Activated naive CD4-positive, alpha-beta T cell (primary cell): ENCODE results near the gene PLEKHG3.
A peak's percentile ranks its signal among the peaks of the same experiment; 100 is the strongest.

Source experiments
- DNase-seq, 4 experiments: peaks; one replicate each; lab custom pipeline; 2025; lab: John Stamatoyannopoulos, UW

The PLEKHG3 gene

DNA sequence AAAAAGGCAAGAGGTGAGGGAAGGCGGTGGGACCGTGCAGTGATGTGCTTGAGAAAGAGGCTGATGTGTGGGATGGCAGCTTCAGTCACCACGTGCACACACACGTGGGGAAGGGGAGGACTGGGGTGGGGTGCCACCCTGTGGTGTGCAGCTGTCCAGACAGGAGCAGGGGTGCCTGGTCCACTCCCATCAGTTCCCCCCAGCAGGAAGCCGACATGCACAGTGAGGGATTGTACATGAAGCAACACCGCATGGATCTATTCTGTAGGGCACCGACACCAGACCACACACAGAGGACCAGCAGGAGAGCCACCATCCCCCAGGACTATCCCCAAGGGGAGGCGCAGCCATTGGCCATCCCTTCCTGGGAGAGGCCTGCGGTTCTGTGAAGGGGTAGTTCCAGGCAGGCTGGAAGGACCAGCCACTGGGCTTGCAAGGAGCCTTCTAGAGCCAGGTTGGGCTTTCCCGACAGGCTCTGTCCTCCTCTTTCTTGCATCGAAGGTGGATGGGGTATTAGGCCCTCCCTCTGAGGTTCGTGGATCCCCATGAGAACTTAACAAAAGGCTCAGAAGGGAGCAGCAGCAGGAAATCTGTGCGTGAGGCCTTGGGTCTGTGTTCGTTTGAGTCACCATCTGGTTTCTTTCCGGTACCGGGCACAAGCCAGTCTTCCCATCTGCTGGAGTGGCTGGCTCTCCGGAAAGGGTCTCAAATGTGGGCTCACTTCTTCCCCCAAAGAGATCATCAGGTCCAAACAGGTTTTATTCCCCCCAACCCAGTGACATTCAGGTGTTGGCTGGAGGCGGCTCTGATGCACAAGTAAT is 59.8 kb downstream of the PLEKHG3 start:
- DNase-seq, result no peak

DNA sequence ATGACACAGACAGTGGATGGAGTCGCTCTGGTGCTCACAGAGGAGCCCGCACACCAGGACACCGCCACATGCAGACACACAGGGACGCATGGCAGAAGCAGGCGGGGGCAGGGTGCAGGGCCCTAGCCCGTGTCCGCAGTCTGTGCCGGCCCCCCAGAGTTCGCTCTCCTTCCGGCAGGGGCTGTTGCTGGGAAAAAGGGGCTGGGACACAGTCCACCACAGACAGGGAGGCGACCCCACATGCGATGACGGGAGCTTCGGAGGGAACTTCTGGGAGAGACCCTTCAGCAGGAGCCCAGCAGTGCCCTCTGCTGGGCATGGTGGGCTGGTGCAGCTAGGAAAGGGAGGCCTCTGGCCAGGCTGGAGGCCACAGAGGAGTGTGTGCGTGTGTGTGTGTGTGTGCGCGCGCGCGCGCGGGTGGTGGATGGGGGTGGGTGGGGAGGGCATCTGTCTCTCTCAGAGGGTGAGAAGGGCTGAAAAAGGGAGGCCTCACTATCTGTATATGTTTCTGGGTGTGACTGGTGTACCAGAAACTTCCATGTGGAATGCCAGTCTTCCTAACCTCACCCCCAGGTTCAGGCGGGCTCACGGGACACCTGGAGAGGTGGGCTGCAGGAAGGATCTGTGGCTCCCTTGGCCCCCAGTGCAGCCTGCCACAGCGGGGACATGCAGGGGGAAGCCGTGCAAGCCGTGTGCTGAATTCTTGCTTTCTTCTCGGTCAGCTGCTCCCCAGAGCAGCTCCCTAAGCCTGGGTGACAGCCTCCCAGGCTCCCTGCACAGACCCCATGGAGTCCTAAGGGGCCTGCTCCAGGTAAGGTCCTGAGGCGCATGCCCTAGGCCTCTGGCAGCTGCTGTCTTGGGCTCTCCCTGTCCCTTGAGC is 60.7 kb downstream of the PLEKHG3 start:
- DNase-seq, result peak; percentile 11 to 35 (median 28)

DNA sequence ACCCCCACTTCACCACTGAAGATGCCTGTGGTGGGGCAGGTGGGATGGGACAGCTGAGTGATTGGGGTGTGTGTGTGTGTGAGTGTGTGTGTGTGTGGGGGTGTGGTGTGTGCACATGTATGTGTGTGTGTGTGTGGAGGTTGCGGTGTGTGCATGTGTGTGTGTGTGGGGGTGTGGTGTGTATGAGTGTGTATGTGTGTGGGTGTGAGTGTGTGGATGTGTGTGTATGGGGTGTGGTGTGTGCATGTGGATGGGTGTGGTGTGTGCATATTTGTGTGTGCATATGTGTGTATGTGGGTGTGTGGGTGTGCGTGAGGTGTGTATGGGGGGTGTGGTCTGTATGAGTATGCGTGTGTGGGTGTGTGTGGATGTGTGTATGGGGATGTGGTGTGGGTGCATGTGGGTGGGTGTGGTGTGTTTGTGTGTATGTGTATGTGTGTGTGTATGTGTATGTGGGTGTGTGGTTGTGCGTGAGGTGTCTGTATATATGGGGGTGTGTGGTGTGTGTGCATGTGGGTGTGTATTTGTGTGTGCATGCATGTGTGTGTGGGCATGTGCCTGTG is 61.6 kb downstream of the PLEKHG3 start:
- no peak for DNase-seq

- no peak for DNase-seq
Observed at GRCh38 chr14:64766430-64767151, 62.4 kb downstream of the PLEKHG3 start.

DNA sequence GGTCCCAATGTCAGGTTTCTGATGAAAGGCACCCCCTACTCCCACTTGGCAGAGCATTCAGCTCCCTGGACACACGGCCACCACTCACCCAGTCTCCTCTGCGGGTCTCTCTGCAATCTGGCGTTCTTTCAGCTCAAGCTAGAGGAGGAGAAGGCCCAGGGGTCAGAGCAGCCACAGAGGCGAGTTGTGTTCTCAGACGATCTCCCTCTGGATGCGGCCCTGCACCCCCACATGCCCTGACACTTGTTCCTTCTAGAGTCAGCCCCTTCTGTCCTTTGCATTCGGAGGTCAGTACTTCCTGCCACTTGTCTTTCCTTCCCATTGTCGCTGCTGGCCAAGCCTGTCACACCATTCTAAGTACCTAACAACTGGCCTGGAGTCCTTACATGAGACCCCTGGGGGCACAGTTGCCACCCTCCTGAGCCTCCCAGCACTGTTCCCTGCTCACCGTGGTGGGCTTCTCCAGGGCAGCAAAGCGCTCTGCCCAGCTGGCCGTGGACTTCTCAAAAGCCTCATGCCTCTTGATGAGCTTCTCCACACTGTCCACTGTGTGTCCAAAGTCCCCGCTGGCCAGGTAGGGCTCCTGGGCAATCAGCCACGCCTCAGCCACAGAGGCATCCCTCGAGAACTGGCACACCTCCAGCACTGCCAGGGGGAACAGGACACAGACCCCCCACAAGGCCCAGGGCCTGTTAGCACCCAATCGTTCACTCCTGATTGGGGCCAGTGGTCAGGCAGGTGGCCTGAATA is 63.2 kb downstream of the PLEKHG3 start:
- no peak for DNase-seq

DNA sequence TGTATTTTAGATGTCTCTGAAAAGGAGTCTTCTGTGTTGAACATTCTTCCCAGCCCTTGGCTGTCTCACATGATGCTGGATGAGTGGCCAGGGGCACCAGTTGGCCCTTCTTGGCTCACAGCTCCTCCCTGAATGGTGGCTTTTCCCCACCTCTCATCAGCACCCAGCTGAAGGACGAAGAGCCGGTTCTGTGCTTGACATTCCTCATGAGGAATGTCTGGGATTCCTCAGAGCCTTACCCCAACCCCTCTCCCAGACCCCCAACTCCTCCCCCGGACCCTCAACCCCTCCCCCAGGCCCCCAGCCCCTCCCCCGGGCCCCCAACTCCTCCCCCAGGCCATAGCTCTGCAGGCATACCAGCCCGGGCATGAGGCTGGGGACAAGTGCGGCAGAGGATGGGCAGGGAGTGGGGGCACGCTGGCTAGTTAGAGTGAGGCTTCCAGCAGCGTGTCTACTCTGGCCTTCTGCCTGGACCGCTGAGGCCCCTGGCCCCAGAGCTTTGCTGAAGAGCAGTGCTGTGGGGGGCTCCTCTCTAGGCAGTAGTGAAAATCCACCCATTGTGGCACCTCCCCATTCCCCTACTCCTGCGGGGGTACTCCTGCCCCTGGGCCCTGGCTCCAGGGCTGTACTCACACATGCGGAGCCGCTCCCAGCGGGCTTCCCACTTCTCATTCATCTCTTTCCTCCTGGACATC is 64.3 kb downstream of the PLEKHG3 start:
- DNase-seq, result no peak

- no peak for DNase-seq
Observed at GRCh38 chr14:64769096-64770020, 65.1 kb downstream of the PLEKHG3 start.

GRCh38 chr14:64770751-64771150 is 66.5 kb downstream of the PLEKHG3 start:
- no peak for DNase-seq

GRCh38 chr14:64771161-64771560 is 66.9 kb downstream of the PLEKHG3 start:
- no peak for DNase-seq

DNA sequence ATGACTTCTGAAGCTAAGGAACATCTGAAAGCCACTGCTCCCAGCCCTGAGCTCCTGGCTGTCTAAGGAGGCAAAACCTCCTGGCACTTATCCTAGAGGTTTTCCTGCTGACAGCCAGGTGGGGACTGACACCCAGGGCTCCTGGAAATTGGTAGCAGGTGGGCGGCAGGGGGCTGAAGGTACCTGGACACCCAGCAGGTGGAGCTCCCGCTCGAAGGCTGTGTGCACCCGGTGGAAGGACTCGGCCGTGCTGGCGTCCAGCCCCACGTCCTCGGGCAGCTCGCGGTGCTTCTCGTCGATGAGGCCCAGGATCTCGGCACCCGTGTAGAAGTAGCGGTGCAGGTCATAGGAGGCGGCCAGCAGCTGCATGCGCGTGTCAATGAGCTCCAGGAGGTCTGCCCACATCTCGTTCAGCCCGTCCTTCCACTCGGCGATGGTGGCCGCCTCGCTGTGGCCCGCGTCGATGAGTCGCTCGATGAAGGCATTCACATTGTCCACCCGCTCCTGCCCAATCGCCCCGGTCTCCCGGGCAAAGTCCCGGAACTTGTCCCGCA is 68.2 kb downstream of the PLEKHG3 start:
- DNase-seq, result no peak

GRCh38 chr14:64773046-64773445 is 68.8 kb downstream of the PLEKHG3 start:
- DNase-seq, result no peak

DNA sequence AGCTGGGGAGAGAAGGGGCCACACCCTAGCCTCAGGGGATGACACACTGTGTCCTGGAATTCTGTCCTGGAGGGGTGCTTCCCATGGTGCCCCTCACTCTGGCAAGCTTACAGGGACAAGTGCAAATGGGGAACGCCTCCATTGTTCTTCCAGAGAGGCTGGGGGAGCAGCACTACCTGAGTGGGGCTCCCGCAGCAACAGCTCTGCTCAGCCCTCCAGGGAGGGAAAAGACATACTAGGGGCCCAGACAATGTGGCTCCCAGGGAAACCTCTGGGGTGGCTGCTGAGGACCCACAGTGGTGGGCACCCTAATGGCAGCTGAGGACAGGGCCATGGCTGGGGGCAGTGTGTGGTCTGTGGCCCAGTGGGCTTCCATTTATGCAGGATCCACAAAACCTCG is 69.4 kb downstream of the PLEKHG3 start:
- no peak for DNase-seq

DNA sequence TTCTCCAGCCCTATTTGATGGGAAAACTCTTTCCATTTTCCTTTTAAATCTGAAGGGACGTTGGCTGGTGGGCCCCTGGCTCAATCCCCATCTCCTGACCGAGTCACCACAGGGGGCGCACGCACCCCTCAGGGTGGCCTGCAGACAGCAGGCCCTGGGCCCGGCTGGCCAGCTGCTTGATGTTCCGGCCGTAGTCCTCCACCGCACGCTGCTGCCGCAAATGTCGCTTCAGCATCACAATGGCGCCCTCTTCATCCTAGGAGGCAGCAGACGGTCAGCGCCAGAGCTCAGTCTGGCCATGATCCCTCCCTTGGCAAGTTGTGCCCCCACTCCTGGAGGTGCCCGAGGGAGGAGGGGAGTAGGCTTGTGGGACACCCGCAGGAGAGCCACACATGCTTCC is 70.0 kb downstream of the PLEKHG3 start:
- no peak for DNase-seq

GRCh38 chr14:64775081-64775777 is 71.0 kb downstream of the PLEKHG3 start:
- no peak for DNase-seq

GRCh38 chr14:64777461-64777860 is 73.2 kb downstream of the PLEKHG3 start:
- no peak for DNase-seq

DNA sequence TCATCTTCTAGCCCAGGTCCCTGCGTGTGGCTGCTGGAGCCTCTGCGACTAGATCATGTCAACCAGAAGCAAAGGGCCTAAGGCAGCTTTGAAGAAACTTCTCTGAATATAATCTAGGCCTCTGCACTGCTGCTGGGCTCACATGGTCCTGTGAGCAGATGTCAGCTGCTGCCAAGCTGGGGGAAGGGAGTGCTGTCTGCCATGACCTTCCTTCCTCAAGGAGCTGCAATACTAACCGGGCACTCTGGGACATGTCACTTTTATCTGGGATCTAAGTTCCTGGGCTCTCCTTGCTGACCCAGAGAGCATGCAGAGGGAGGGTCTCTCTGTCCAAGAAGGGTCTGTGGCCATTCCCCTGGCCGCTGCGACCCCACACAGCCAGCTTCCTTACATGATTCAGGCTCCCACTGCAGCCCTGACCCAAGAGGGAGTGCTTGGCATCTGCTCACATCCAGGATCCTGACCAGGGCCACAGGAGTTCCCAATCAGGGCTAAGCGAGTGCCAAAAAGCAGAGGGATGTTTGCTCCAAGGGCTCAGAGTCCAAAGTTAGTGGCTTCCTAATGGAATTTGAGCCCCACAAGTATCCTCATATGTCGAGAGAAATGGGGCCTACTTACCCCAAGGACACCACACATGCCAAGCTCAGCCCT is 74.0 kb downstream of the PLEKHG3 start:
- no peak for DNase-seq

DNA sequence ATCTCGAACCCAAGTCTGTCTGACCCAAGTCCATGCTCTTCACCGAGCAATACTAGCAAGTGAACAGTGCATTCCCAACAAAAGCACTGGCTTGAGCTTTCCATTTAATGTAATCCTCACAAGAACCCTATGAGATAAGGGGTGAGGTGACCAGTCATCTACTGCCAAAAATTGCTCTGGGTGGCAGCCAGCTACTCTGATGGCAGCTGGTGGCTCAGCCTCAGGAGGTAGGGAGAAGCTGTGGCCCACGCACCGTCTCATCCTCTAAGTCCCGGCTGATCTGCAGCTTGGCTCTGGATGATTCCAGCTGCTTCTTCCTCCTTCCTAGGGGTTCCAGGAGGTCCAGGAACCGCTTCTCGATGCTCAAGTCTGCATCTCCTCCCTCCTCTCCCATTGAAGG is 75.2 kb downstream of the PLEKHG3 start:
- no peak for DNase-seq

DNA sequence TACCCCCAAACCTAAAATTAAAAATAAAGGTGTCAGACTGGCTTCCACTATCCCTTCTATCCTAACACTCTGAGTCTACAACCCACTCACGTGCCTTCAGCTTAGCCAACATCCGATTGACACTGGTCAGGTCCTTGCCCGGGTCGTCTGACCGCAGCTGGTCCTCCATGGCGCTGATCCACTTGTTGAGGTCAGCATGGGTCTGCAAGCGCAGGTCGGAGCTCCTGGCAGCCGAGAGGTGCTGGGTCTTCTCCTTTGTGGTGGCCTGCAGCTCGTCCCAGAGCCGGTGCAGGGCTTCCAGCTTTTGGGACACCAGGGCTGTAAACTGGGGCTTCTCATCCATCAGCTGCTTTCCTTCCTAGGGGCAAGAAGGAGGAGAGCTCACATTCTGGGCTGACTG is 78.0 kb downstream of the PLEKHG3 start:
- DNase-seq, result no peak
